ENCODE data around the gene SF3B2.

SF3B2 gene

DNA sequence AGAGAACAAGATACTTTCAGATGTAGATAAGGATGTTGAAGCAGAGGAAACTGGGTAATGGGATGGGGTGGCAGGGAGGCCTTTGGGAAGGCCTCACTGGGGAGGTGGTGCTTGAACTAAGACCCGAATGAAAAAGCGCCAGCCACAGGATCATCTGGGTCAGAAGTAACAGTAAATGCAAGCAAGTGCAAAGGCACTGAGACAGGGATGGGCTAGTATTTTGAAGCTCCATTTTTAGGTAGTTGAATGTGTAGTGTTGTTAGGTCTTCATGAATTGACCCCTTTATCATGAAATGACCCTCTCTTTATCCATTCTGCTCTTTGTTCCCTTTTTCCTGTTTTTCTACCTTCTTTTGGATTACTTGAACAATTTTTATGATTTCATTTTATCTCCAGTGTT lies 11.7 kb downstream of the SF3B2 start:
- TF ChIP-seq, protein P1, sequence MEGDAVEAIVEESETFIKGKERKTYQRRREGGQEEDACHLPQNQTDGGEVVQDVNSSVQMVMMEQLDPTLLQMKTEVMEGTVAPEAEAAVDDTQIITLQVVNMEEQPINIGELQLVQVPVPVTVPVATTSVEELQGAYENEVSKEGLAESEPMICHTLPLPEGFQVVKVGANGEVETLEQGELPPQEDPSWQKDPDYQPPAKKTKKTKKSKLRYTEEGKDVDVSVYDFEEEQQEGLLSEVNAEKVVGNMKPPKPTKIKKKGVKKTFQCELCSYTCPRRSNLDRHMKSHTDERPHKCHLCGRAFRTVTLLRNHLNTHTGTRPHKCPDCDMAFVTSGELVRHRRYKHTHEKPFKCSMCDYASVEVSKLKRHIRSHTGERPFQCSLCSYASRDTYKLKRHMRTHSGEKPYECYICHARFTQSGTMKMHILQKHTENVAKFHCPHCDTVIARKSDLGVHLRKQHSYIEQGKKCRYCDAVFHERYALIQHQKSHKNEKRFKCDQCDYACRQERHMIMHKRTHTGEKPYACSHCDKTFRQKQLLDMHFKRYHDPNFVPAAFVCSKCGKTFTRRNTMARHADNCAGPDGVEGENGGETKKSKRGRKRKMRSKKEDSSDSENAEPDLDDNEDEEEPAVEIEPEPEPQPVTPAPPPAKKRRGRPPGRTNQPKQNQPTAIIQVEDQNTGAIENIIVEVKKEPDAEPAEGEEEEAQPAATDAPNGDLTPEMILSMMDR (conservative IDR thresholded peaks at IDR 0.05; ENCODE audit: low read length), result no peak
- DNase-seq (ENCODE audit: low read depth), result no peak
- no peak overlapping the region for H3K4me3 ChIP-seq (ENCODE audit: low read length)

GRCh38 chr11:66064571-66064970 lies 12.4 kb downstream of the SF3B2 start:
- no peak overlapping the region for H3K4me3 ChIP-seq (ENCODE audit: low read length)
- TF ChIP-seq, protein P1 (conservative IDR thresholded peaks at IDR 0.05; ENCODE audit: low read length), result no peak
- no peak for DNase-seq (ENCODE audit: low read depth)

DNA sequence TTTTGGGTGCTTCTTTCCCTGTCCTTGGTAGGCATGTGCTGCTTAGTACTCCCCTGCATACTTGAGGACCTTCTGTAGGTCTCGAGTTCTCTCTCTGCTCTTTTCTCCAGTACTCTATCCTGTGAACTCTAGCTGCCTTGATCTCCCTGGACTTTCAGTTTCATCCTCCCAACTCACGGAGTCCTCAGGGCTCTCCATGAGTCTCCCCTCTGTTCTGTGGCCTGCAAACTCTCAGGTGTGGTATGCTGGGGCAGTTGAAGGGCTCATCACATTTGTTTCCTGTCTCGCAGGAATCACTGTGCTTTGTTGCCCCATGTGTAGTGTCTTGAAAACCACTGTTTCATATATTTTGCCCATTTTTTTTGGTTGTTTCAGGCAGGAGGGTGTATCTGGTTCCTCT lies 14.6 kb downstream of the SF3B2 start:
- TF ChIP-seq, protein P1 (conservative IDR thresholded peaks at IDR 0.05; ENCODE audit: low read length), result no peak
- H3K4me3 ChIP-seq (ENCODE audit: low read length), result no peak overlapping the region
- DNase-seq (ENCODE audit: low read depth), result no peak

GRCh38 chr11:66067640-66068039 lies 15.5 kb downstream of the SF3B2 start:
- TF ChIP-seq, protein P1 (conservative IDR thresholded peaks at IDR 0.05; ENCODE audit: low read length), result no peak
- H3K4me3 ChIP-seq (ENCODE audit: low read length), result no peak overlapping the region
- DNase-seq (ENCODE audit: low read depth), result no peak

GRCh38 chr11:66068154-66068821 lies 16.1 kb downstream of the SF3B2 start:
- TF ChIP-seq, protein P1 (conservative IDR thresholded peaks at IDR 0.05; ENCODE audit: low read length), result peak; percentile 87
- H3K4me3 ChIP-seq (ENCODE audit: low read length), result no peak overlapping the region
- peak; percentile 60 for DNase-seq (ENCODE audit: low read depth)

GRCh38 chr11:66068923-66069714 lies 17.0 kb downstream of the SF3B2 start:
- peak overlapping the region; percentile 56 for H3K4me3 ChIP-seq (ENCODE audit: low read length)
- peak; percentile 91 for DNase-seq (ENCODE audit: low read depth)
- TF ChIP-seq, protein P1 (conservative IDR thresholded peaks at IDR 0.05; ENCODE audit: low read length), result peak; percentile 51

Data from AG10803 (cell line).